Measurements from ENCODE around the gene TIMP4. TPM values are rescaled to one million over a fixed set of nuclear protein-coding genes. Genes with fewer than 3 reads are reported as not detected.

Gene TIMP4
- total RNA-seq (10 to 100 TPM; 13.7 to 33.7 (median 17.3) TPM), polyA plus RNA-seq (18.6 TPM)
- long read RNA-seq, donor 1, transcript TIMP4-201 (5 exons, 1,650 nt) = major isoform, 42 of 47 reads
- long read RNA-seq, donor 1, partial matches to known transcripts = 1 of 47 reads
- long read RNA-seq, donor 1, other reads (novel, unspliced or antisense) = 4 of 47 reads
- long read RNA-seq, donor 2, transcript TIMP4-201 (5 exons, 1,650 nt) = major isoform, 12 of 15 reads
- long read RNA-seq, donor 2, partial matches to known transcripts = 1 of 15 reads
- long read RNA-seq, donor 2, other reads (novel, unspliced or antisense) = 2 of 15 reads
- long read RNA-seq, donor 3, transcript TIMP4-201 (5 exons, 1,650 nt) = major isoform, 98 of 115 reads
- long read RNA-seq, donor 3, partial matches to known transcripts = 2 of 115 reads
- long read RNA-seq, donor 3, other reads (novel, unspliced or antisense) = 15 of 115 reads
- long read RNA-seq, donor 4, transcript TIMP4-201 (5 exons, 1,650 nt) = major isoform, 13 of 13 reads
- long read RNA-seq, donor 4, partial matches to known transcripts = 0 of 13 reads
- long read RNA-seq, donor 4, other reads (novel, unspliced or antisense) = 0 of 13 reads

DNA sequence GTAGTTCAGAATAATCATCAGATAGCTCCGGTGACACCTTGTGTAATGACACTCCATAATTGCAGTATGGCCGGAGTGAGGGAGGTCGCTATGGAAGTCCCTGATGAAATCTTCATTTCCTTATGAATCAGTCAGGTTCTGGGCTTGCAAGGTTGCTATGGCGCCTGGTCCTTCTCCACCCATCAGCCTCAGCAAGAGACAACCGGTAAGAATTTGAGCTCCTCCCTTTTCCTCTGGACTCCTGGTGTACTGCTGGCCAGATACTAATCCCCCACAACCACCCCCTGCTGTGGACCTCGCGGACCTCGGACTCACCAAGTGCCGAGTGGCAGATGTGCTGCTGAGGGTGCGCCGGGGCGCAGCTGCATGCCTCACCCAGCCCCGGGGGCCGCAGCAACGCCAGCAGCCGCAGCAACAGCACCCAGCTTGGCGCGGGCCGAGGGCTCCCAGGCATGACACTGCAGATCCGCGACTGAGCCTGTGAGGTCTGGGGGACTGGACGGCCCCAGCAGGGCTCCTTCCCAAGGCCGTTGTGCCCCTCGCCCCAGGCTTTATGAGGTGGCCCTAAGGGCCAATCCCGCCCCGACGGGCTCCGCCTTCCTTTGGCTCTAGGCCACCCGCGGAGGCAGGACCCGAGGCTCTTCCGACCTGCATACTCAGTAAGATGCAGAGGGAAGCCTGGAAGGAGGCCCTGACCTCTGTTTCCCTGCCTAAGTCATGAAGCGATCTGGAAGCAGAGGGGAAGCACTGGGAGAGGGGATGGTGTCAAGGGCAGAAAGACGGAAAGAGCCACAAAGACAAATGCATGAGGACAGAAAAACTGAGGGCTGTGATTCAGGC, at the start of gene TIMP4:
Gene TIMP4, minus strand, starts transcription at position 526 of the 840 bp plus-strand sequence. Its CDS starts 72 bp downstream, at position 454.
- Histone ChIP-seq H3K4me1 (ENCODE audit: control insufficient read depth, insufficient read depth, low read length) (peaks cover 4% of the 10 kb centered on the region), H3K9me3 (ENCODE audit: control insufficient read depth, low read length) (no peaks in the 10 kb centered on the region), H3K27me3 (ENCODE audit: control insufficient read depth, insufficient read depth) (no peaks in the 10 kb centered on the region), H3K4me3 (ENCODE audit: low read length) (peak within 1 kb of the TSS; percentile 56), H3K27ac (ENCODE audit: low read length) (peak within 1 kb of the TSS; percentile 79)
- WGBS = 14% methylated on average over 34 of the region's 34 CpGs
- DNase-seq (peak; percentile 68 to 82 (median 77)), ATAC-seq (peak; percentile 84 to 88)
- intact Hi-C loops (cut with DNase I) = no loop called here

DNA sequence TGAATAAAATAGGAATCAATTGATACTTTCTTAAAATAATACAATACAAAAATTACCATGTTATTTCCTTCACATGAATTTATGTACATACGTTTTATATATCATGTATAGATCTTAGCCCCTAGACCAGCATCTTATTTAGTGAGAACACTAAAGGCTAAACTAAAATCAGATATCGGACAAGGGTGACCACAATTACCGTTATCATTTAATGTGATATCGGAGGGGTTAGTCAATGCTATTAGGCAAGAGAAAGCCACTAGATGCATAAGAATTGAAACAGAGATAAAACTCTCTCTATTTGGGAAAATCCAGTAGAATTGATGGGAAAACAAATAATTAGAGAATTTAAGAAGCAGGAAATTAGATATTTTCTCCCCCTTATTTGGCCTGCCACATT, 46.5 kb upstream of the TIMP4 start:
- H3K27ac ChIP-seq (ENCODE audit: low read length) = no peak overlapping the region
- intact Hi-C loops (cut with DNase I) = no loop called here
- no peak for DNase-seq
- no peaks in the 10 kb centered on the region for H3K27me3 ChIP-seq (ENCODE audit: control insufficient read depth, insufficient read depth)
- H3K9me3 ChIP-seq (ENCODE audit: control insufficient read depth, low read length) = no peaks in the 10 kb centered on the region
- no peak for ATAC-seq
- WGBS = 93% methylated on average over 4 of the region's 4 CpGs
- no peaks in the 10 kb centered on the region for H3K4me1 ChIP-seq (ENCODE audit: control insufficient read depth, insufficient read depth, low read length)
- no peak overlapping the region for H3K4me3 ChIP-seq (ENCODE audit: low read length)

DNA sequence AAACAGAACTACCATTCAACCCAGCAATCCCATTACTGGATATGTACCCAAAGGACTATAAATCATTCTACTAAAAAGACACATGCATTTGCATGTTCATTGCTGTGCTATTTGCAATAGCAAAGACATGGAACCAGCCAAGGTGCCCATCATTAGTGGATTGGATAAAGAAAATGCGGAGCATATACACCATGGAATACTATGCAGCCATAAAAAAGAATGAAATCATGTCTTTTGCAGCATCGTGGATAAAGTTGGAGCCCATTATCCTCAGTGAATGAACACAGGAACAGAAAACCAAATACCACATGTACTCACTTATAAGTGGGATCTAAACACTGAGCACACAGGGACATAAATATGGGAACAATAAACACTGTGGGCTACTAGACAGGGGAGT, 43.1 kb upstream of the TIMP4 start:
- Histone ChIP-seq H3K9me3 (ENCODE audit: control insufficient read depth, low read length) (no peaks in the 10 kb centered on the region), H3K4me1 (ENCODE audit: control insufficient read depth, insufficient read depth, low read length) (no peaks in the 10 kb centered on the region), H3K4me3 (ENCODE audit: low read length) (no peak overlapping the region), H3K27ac (ENCODE audit: low read length) (no peak overlapping the region), H3K27me3 (ENCODE audit: control insufficient read depth, insufficient read depth) (no peaks in the 10 kb centered on the region)
- intact Hi-C loops (cut with DNase I) = no loop called here
- 81% methylated on average over 2 of the region's 2 CpGs for WGBS
- ATAC-seq (no peak), DNase-seq (no peak)

DNA sequence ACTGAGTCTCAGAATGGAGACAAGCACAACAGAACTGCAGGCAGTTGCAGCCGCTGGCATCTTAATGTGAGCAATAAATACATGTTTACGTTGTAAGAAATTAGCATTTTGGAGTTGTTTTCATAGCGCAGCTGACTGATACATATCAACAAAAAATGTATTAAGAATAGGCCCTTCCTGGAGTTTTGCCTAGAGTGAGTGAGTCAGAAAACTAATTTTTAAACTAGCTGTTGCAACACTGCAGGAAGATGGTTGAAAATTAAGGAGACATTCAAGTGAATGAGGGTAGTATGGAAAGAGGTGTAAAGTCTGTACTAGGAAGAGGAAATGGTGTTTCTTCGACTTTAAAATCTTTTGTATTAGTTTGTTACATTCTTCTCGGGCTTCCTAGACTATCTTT, 39.6 kb upstream of the TIMP4 start:
- Histone ChIP-seq H3K4me3 (ENCODE audit: low read length) (no peak overlapping the region), H3K27me3 (ENCODE audit: control insufficient read depth, insufficient read depth) (no peaks in the 10 kb centered on the region), H3K4me1 (ENCODE audit: control insufficient read depth, insufficient read depth, low read length) (peaks cover 3% of the 10 kb centered on the region), H3K27ac (ENCODE audit: low read length) (no peak overlapping the region), H3K9me3 (ENCODE audit: control insufficient read depth, low read length) (no peaks in the 10 kb centered on the region)
- 74% methylated on average over 5 of the region's 5 CpGs for WGBS
- DNase-seq (no peak), ATAC-seq (no peak)
- intact Hi-C loops (cut with DNase I) = no loop called here

- ATAC-seq = no peak
- intact Hi-C loops (cut with DNase I) = no loop called here
- no peak overlapping the region for H3K27ac ChIP-seq (ENCODE audit: low read length)
Measured at GRCh38 chr3:12197475-12197874, 38.8 kb upstream of the TIMP4 start.

GRCh38 chr3:12196684-12197083, 38.0 kb upstream of the TIMP4 start:
- Histone ChIP-seq H3K27ac (ENCODE audit: low read length) (no peak overlapping the region), H3K9me3 (ENCODE audit: control insufficient read depth, low read length) (no peaks in the 10 kb centered on the region), H3K4me1 (ENCODE audit: control insufficient read depth, insufficient read depth, low read length) (peaks cover 3% of the 10 kb centered on the region), H3K4me3 (ENCODE audit: low read length) (no peak overlapping the region), H3K27me3 (ENCODE audit: control insufficient read depth, insufficient read depth) (no peaks in the 10 kb centered on the region)
- DNase-seq (no peak), ATAC-seq (no peak)
- intact Hi-C loops (cut with DNase I) = no loop called here
- WGBS = 82% methylated on average over 3 of the region's 3 CpGs

More at GRCh38 chr3:12197475-12197874, 38.8 kb upstream of the TIMP4 start:
- Histone ChIP-seq H3K27me3 (ENCODE audit: control insufficient read depth, insufficient read depth) (no peaks in the 10 kb centered on the region), H3K9me3 (ENCODE audit: control insufficient read depth, low read length) (no peaks in the 10 kb centered on the region), H3K4me1 (ENCODE audit: control insufficient read depth, insufficient read depth, low read length) (peaks cover 3% of the 10 kb centered on the region), H3K4me3 (ENCODE audit: low read length) (no peak overlapping the region)
- DNase-seq = no peak

DNA sequence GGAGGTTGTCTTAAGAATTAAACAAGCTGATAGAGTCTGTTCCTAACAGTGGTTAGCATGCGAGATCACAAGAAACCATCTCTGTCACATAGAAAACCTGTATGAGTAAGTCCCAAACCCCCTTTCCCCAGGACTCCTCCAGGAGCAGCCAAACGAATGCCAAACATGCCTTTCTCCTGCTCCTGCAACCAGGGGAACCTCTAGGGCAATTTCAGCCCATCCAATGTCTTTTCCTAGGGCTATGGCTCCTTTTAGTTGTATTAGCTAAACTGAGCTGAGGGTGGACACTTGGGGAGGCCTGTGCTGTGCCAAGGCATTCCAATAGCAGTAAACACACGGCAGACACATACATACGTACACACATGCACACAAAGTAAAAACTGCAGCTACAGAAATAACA, 36.5 kb upstream of the TIMP4 start:
- Histone ChIP-seq H3K27me3 (ENCODE audit: control insufficient read depth, insufficient read depth) (no peaks in the 10 kb centered on the region), H3K9me3 (ENCODE audit: control insufficient read depth, low read length) (no peaks in the 10 kb centered on the region), H3K4me1 (ENCODE audit: control insufficient read depth, insufficient read depth, low read length) (peaks cover 3% of the 10 kb centered on the region), H3K27ac (ENCODE audit: low read length) (no peak overlapping the region), H3K4me3 (ENCODE audit: low read length) (no peak overlapping the region)
- DNase-seq (no peak), ATAC-seq (no peak)
- intact Hi-C loops (cut with DNase I) = no loop called here
- 75% methylated on average over 4 of the region's 4 CpGs for WGBS

GRCh38 chr3:12194669-12195161, 36.0 kb upstream of the TIMP4 start:
- 86% methylated on average over 3 of the region's 3 CpGs for WGBS
- no peaks in the 10 kb centered on the region for H3K27me3 ChIP-seq (ENCODE audit: control insufficient read depth, insufficient read depth)
- no peaks in the 10 kb centered on the region for H3K9me3 ChIP-seq (ENCODE audit: control insufficient read depth, low read length)
- intact Hi-C loops (cut with DNase I) = no loop called here
- H3K27ac ChIP-seq (ENCODE audit: low read length) = no peak overlapping the region
- DNase-seq (no peak), ATAC-seq (peak in 1 of 2 donors; percentile 43)
- peaks cover 3% of the 10 kb centered on the region for H3K4me1 ChIP-seq (ENCODE audit: control insufficient read depth, insufficient read depth, low read length)
- no peak overlapping the region for H3K4me3 ChIP-seq (ENCODE audit: low read length)

GRCh38 chr3:12194209-12194608, 35.5 kb upstream of the TIMP4 start:
- DNase-seq (no peak), ATAC-seq (peak; percentile 32 to 60)
- H3K27me3 ChIP-seq (ENCODE audit: control insufficient read depth, insufficient read depth) = no peaks in the 10 kb centered on the region
- H3K9me3 ChIP-seq (ENCODE audit: control insufficient read depth, low read length) = no peaks in the 10 kb centered on the region
- no peak overlapping the region for H3K27ac ChIP-seq (ENCODE audit: low read length)
- H3K4me3 ChIP-seq (ENCODE audit: low read length) = no peak overlapping the region
- intact Hi-C loops (cut with DNase I) = no loop called here
- 54% methylated on average over 3 of the region's 3 CpGs for whole genome bisulfite sequencing
- peaks cover 3% of the 10 kb centered on the region for H3K4me1 ChIP-seq (ENCODE audit: control insufficient read depth, insufficient read depth, low read length)

- H3K4me1 ChIP-seq (ENCODE audit: control insufficient read depth, insufficient read depth, low read length) = peaks cover 3% of the 10 kb centered on the region
- intact Hi-C loops (cut with DNase I) = no loop called here
Measured at GRCh38 chr3:12193485-12194165, 34.9 kb upstream of the TIMP4 start.

More at GRCh38 chr3:12193485-12194165, 34.9 kb upstream of the TIMP4 start:
- DNase-seq = peak in 1 of 3 donors; percentile 32
- no peak overlapping the region for H3K4me3 ChIP-seq (ENCODE audit: low read length)
- H3K9me3 ChIP-seq (ENCODE audit: control insufficient read depth, low read length) = no peaks in the 10 kb centered on the region
- peak; percentile 74 to 85 for ATAC-seq
- WGBS = 97% methylated on average over 1 of the region's 1 CpG
- H3K27ac ChIP-seq (ENCODE audit: low read length) = no peak overlapping the region
- no peaks in the 10 kb centered on the region for H3K27me3 ChIP-seq (ENCODE audit: control insufficient read depth, insufficient read depth)

Measured in right cardiac atrium (tissue), 5 donors.